Measurements from ENCODE around the gene CHMP4A.

CHMP4A gene

GRCh38 chr14:24167469-24168114 lies 45.7 kb downstream of the CHMP4A start:
- Histone ChIP-seq H3K79me2 (ENCODE audit: insufficient read depth, low read length) (no peaks in the 10 kb centered on the region), H3K9me2 (ENCODE audit: low read depth, low read length) (no peaks in the 10 kb centered on the region), H4K20me1 (ENCODE audit: insufficient read depth, low read length) (no peaks in the 10 kb centered on the region), H3K27ac (ENCODE audit: low read depth, low read length, poor library complexity, severe bottlenecking) (no peak overlapping the region), H3K9me3 (ENCODE audit: low read length) (no peaks in the 10 kb centered on the region), H3K4me1 (ENCODE audit: insufficient read depth, low read length, severe bottlenecking) (no peaks in the 10 kb centered on the region), H3K27me3 (ENCODE audit: insufficient read depth, low read length) (no peaks in the 10 kb centered on the region), H3K4me2 (ENCODE audit: low read length) (no peak overlapping the region), H3K9ac (ENCODE audit: low read length) (no peak overlapping the region), H3K36me3 (ENCODE audit: insufficient read depth, low read length) (peaks cover 50% of the 10 kb centered on the region; the same call in 1 of the 2 replicates), H2AFZ (ENCODE audit: low read length) (no peak overlapping the region), H3F3A (ENCODE audit: insufficient read depth, low read length) (no peaks in the 10 kb centered on the region), H3K4me3 (ENCODE audit: low read depth, low read length, poor library complexity, severe bottlenecking) (no peak overlapping the region)
- no peak for TF ChIP-seq EZH2 (IDR thresholded peaks at IDR 0.05; ENCODE audit: borderline replicate concordance, low read length)
- TF ChIP-seq CTCF (IDR thresholded peaks at IDR 0.05; ENCODE audit: low read length): no peak

- H2AFZ ChIP-seq (ENCODE audit: low read length): no peak overlapping the region
- H3K9ac ChIP-seq (ENCODE audit: low read length): no peak overlapping the region
- H3F3A ChIP-seq (ENCODE audit: insufficient read depth, low read length): no peaks in the 10 kb centered on the region
- H3K36me3 ChIP-seq (ENCODE audit: insufficient read depth, low read length): peaks cover 56% of the 10 kb centered on the region; the same call in 1 of the 2 replicates
- no peaks in the 10 kb centered on the region for H3K9me3 ChIP-seq (ENCODE audit: low read length)
- H3K9me2 ChIP-seq (ENCODE audit: low read depth, low read length): no peaks in the 10 kb centered on the region
- H3K4me3 ChIP-seq (ENCODE audit: low read depth, low read length, poor library complexity, severe bottlenecking): no peak overlapping the region
- H3K27me3 ChIP-seq (ENCODE audit: insufficient read depth, low read length): no peaks in the 10 kb centered on the region
- no peak for TF ChIP-seq EZH2 (IDR thresholded peaks at IDR 0.05; ENCODE audit: borderline replicate concordance, low read length)
- TF ChIP-seq CTCF (IDR thresholded peaks at IDR 0.05; ENCODE audit: low read length): no peak
- no peak overlapping the region for H3K27ac ChIP-seq (ENCODE audit: low read depth, low read length, poor library complexity, severe bottlenecking)
- H3K4me2 ChIP-seq (ENCODE audit: low read length): no peak overlapping the region
- H3K4me1 ChIP-seq (ENCODE audit: insufficient read depth, low read length, severe bottlenecking): peaks cover 14% of the 10 kb centered on the region
- no peaks in the 10 kb centered on the region for H4K20me1 ChIP-seq (ENCODE audit: insufficient read depth, low read length)
- no peaks in the 10 kb centered on the region for H3K79me2 ChIP-seq (ENCODE audit: insufficient read depth, low read length)
These were observed 47.5 kb downstream of the CHMP4A start for GRCh38 chr14:24165785-24166184.

- Histone ChIP-seq H3K27me3 (ENCODE audit: insufficient read depth, low read length) (no peaks in the 10 kb centered on the region), H3K79me2 (ENCODE audit: insufficient read depth, low read length) (no peaks in the 10 kb centered on the region), H3K9me3 (ENCODE audit: low read length) (no peaks in the 10 kb centered on the region), H3K4me1 (ENCODE audit: insufficient read depth, low read length, severe bottlenecking) (peaks cover 17% of the 10 kb centered on the region), H3K27ac (ENCODE audit: low read depth, low read length, poor library complexity, severe bottlenecking) (no peak overlapping the region), H3K9ac (ENCODE audit: low read length) (no peak overlapping the region), H3K9me2 (ENCODE audit: low read depth, low read length) (no peaks in the 10 kb centered on the region), H4K20me1 (ENCODE audit: insufficient read depth, low read length) (no peaks in the 10 kb centered on the region), H3K36me3 (ENCODE audit: insufficient read depth, low read length) (peaks cover 63% of the 10 kb centered on the region; the same call in 1 of the 2 replicates), H3K4me3 (ENCODE audit: low read depth, low read length, poor library complexity, severe bottlenecking) (no peak overlapping the region), H3K4me2 (ENCODE audit: low read length) (no peak overlapping the region), H2AFZ (ENCODE audit: low read length) (no peak overlapping the region), H3F3A (ENCODE audit: insufficient read depth, low read length) (no peaks in the 10 kb centered on the region)
- TF ChIP-seq CTCF (IDR thresholded peaks at IDR 0.05; ENCODE audit: low read length) (no peak), EZH2 (IDR thresholded peaks at IDR 0.05; ENCODE audit: borderline replicate concordance, low read length) (no peak)
These were observed 48.7 kb downstream of the CHMP4A start for GRCh38 chr14:24164518-24164991.

All from OCI-LY1 (cell line).